ENCODE data around the gene FOXD4L6. TPM values are rescaled to one million over a fixed set of nuclear protein-coding genes. Genes with fewer than 3 reads are reported as not detected.
"Not testable (repeated sequence)": the region's sequence is repeated elsewhere in the genome, so short reads cannot be mapped to it uniquely, and the experiment has no call there.

FOXD4L6 gene
- total RNA-seq: under 1 TPM in 1 of 6 donors, not detected in 5; 0.08 TPM
- under 1 TPM in 1 of 2 donors, not detected in 1; 0.05 TPM for polyA plus RNA-seq

DNA sequence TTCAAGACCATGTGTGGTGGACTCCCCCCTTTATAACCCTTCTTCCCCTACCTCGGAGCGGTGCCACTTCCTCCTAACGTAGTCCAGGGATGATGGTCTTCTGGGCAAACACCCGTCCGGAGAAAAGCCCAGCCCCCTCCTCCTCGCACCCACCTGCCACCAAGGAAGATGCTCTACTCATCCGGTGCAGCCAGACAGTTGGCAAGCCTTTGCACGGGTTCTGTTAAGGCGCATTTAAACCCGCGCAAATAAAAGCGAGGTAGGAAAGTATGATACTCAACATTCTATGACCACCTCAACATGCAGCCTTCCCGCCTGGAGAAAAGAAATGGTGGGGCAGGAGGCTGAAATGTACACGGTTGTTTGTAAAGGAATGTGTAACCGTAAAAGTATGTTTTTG is at the start of gene FOXD4L6:
FOXD4L6 (minus strand) TSS at position 101 of the 400 bp plus-strand sequence. CDS start 298 bp downstream, outside the sequence.
- H3K9me3 ChIP-seq; H3K36me3 ChIP-seq; H3K27ac ChIP-seq; intact Hi-C loops (cut with DNase I); DNase-seq; FAIRE-seq; ATAC-seq; H3K4me1 ChIP-seq; H3K27me3 ChIP-seq; H3K4me3 ChIP-seq: not testable (repeated sequence)
- 60 to 83% methylated on average over 1 of the region's 15 CpGs for WGBS, 2 donors

- DNase-seq; H3K4me1 ChIP-seq; ATAC-seq; intact Hi-C loops (cut with DNase I); H3K4me3 ChIP-seq; FAIRE-seq; H3K27ac ChIP-seq; H3K27me3 ChIP-seq; H3K36me3 ChIP-seq; H3K9me3 ChIP-seq: not testable (repeated sequence)
- WGBS, 2 donors: 7 to 13% methylated on average over 1 of the region's 4 CpGs
Observed at GRCh38 chr9:41174994-41175393, 46.5 kb upstream of the FOXD4L6 start.

- H3K27me3 ChIP-seq; H3K27ac ChIP-seq; H3K4me1 ChIP-seq; FAIRE-seq; H3K9me3 ChIP-seq; intact Hi-C loops (cut with DNase I); H3K4me3 ChIP-seq; H3K36me3 ChIP-seq; ATAC-seq: not testable (repeated sequence)
- peak in 1 of 6 donors; percentile 21 for DNase-seq
- 93 to 94% methylated on average over 6 to 13 of the region's 18 CpGs for WGBS, 2 donors
Observed at GRCh38 chr9:41150116-41150515, 21.6 kb upstream of the FOXD4L6 start.

DNA sequence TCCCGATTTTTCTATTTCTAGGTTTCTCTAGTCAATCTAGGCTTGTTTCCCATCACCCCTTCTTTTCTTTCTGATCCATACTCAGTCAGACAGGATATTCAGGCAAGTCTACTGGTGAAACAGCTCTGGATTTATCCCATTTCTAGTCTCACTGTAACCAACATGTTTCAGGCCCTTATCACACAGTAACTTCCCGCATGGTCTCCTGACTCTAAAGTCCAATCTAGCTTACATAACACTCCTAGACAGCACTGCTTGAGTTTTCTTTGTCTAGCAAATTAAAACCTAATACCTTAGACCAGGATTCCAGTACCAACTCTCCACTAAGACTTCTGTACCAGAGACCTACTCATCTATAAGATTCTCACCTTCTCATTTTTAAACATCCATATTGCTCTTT is 13.4 kb upstream of the FOXD4L6 start:
- H3K4me1 ChIP-seq; DNase-seq; FAIRE-seq; H3K27me3 ChIP-seq; H3K36me3 ChIP-seq; intact Hi-C loops (cut with DNase I); H3K9me3 ChIP-seq; H3K4me3 ChIP-seq; ATAC-seq; H3K27ac ChIP-seq: not testable (repeated sequence)
- WGBS, 2 donors: 56 to 74% methylated on average over 2 of the region's 2 CpGs

- H3K4me3 ChIP-seq; H3K27me3 ChIP-seq; H3K36me3 ChIP-seq; ATAC-seq; H3K4me1 ChIP-seq; H3K9me3 ChIP-seq; H3K27ac ChIP-seq; intact Hi-C loops (cut with DNase I); FAIRE-seq: not testable (repeated sequence)
- 9 to 11% methylated on average over 9 of the region's 45 CpGs for WGBS, 2 donors
- peak in 2 of 6 donors; percentile 22 to 32 for DNase-seq
Observed at GRCh38 chr9:41126746-41127446, 1.6 kb downstream of the FOXD4L6 start.

- DNase-seq; FAIRE-seq; H3K9me3 ChIP-seq; H3K27me3 ChIP-seq; ATAC-seq; H3K27ac ChIP-seq; H3K4me1 ChIP-seq; intact Hi-C loops (cut with DNase I); H3K4me3 ChIP-seq; H3K36me3 ChIP-seq: not testable (repeated sequence)
- 8 to 10% methylated on average over 2 of the region's 3 CpGs for WGBS, 2 donors
Observed at GRCh38 chr9:41125936-41126335, 2.5 kb downstream of the FOXD4L6 start.

GRCh38 chr9:41125109-41125658 is 3.3 kb downstream of the FOXD4L6 start:
- ATAC-seq: peak in 3 of 4 donors; percentile 37 to 51 (median 44)

GRCh38 chr9:41124250-41125108 is 4.0 kb downstream of the FOXD4L6 start:
- ATAC-seq: peak in 3 of 4 donors; percentile 40 to 64 (median 44)
- H3K9me3 ChIP-seq; H3K4me1 ChIP-seq; H3K27me3 ChIP-seq; FAIRE-seq; intact Hi-C loops (cut with DNase I); H3K27ac ChIP-seq; H3K4me3 ChIP-seq; H3K36me3 ChIP-seq: not testable (repeated sequence)
- DNase-seq: peak in 1 of 6 donors; percentile 40
- 21 to 39% methylated on average over 33 to 34 of the region's 52 CpGs for WGBS, 2 donors

More at GRCh38 chr9:41125109-41125658, 3.3 kb downstream of the FOXD4L6 start:
- H3K4me3 ChIP-seq; H3K27me3 ChIP-seq; H3K4me1 ChIP-seq; FAIRE-seq; H3K36me3 ChIP-seq; H3K9me3 ChIP-seq; DNase-seq; H3K27ac ChIP-seq; intact Hi-C loops (cut with DNase I): not testable (repeated sequence)
- WGBS, 2 donors: no CpG with 5 or more reads among the region's 21 CpGs

DNA sequence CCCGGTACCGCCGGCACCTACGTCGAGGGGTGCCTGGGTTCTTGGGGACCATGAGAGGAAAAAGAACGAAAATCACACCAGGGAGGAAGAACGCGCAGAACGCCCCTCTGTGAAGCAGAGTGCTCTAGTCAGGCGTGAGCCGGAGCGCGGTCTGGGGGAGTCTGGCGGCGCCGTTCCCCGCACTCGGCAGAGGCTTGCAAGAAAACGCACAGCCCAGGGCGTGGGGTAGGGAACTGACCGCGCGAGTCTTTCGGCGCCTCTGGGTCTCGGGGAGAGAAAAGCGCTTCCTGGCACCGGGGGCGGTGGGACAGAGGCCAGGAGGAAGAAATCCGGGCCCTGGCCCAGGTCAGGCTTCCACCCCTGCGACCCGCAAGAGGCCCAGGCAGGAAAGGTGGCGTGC is 4.7 kb downstream of the FOXD4L6 start:
- H3K9me3 ChIP-seq; H3K4me1 ChIP-seq; H3K27me3 ChIP-seq; intact Hi-C loops (cut with DNase I); FAIRE-seq; H3K4me3 ChIP-seq; DNase-seq; H3K36me3 ChIP-seq; H3K27ac ChIP-seq: not testable (repeated sequence)
- WGBS, 2 donors: 5% methylated on average over 11 to 13 of the region's 33 CpGs
- ATAC-seq: peak in 3 of 4 donors; percentile 53 to 61 (median 59)

DNA sequence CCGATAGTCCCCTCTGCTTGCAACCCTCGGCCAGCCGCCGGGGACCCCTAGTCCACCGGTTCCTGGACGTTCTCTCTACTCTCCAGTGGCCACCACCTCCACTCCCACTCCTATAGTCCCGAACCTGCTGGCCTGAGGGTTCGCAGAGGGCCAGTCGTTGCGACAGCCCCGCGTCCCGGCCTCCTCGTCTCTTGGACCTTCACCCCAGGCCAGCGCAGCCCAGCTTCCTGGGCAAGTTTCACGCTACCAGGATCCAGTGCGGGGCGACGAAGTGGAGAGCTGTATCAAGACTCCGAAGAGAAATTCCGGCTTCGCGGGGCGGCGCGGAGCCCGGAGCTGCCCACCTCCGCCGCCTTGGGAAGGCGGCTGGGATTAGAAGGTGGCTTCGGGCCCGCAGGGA is 5.1 kb downstream of the FOXD4L6 start:
- H3K9me3 ChIP-seq; H3K36me3 ChIP-seq; H3K4me1 ChIP-seq; intact Hi-C loops (cut with DNase I); H3K27me3 ChIP-seq; H3K4me3 ChIP-seq; H3K27ac ChIP-seq; FAIRE-seq: not testable (repeated sequence)
- WGBS, 2 donors: 9% methylated on average over 8 of the region's 32 CpGs; no CpG with 5 or more reads in 1 of the 2 donors
- peak in 2 of 4 donors; percentile 38 to 52 for ATAC-seq
- peak in 1 of 6 donors; percentile 20 for DNase-seq

DNA sequence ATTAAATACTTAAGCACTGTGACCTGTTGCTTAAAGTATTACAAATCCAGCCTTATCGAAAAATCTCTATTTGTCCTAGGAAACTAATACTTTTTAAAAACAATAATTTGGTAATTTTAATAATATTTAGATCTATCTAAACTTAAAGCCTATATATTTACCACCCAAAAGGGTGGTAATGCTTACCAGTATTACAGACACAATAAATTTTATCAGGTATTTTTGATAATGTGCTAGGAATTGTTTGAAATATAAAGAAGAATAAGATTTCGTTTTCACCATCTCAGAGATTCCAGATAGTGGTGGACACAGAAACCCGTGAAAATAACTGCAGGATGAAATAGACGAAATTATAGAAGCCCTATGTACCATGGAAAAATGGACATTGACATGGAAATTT is 7.8 kb downstream of the FOXD4L6 start:
- H3K27ac ChIP-seq: not testable (repeated sequence)

More for the DNA sequence above, 7.8 kb downstream of the FOXD4L6 start:
- H3K9me3 ChIP-seq; H3K4me3 ChIP-seq; H3K36me3 ChIP-seq; FAIRE-seq; ATAC-seq; H3K27me3 ChIP-seq; DNase-seq; H3K4me1 ChIP-seq; intact Hi-C loops (cut with DNase I): not testable (repeated sequence)
- 20 to 40% methylated on average over 1 of the region's 4 CpGs for WGBS, 2 donors

All from pancreas (tissue), 10 donors.